H7 (cell line): ENCODE results near the gene TAS2R38. TPM values are rescaled to one million over a fixed set of nuclear protein-coding genes. Genes with fewer than 3 reads are reported as not detected.

Source experiments
- DNase-seq: peaks from one replicate; pipeline ENCODE4 v3.0.0; 2012
- H3K27me3 ChIP-seq: 2 replicates; pipeline ENCODE4 v1.6.0; 2011; ENCODE audit warnings: mild to moderate bottlenecking, low read length; ENCODE audit not compliant: control insufficient read depth, insufficient read depth
- H3K36me3 ChIP-seq: replicated peaks from 2 replicates; pipeline ENCODE4 v1.5.1; 2011; ENCODE audit warnings: low read length; ENCODE audit not compliant: control insufficient read depth, insufficient read depth
- H3K4me3 ChIP-seq: 2 replicates; pipeline ENCODE4 v1.5.1; 2011; ENCODE audit warnings: low read depth, mild to moderate bottlenecking, control low read depth, low read length, moderate library complexity; ENCODE audit not compliant: insufficient read depth
- total RNA-seq: library from RNA; depleted of rRNA; stranded (reverse); fragments of >200 nt; shearing (Covaris generic); gene quantifications from 2 replicates; pipeline ENCODE4 v1.2.3, GENCODE V29; 2014; rRNA removed

TAS2R38 gene
- total RNA-seq, 1 experiment from 2014 or later, result not detected

DNA sequence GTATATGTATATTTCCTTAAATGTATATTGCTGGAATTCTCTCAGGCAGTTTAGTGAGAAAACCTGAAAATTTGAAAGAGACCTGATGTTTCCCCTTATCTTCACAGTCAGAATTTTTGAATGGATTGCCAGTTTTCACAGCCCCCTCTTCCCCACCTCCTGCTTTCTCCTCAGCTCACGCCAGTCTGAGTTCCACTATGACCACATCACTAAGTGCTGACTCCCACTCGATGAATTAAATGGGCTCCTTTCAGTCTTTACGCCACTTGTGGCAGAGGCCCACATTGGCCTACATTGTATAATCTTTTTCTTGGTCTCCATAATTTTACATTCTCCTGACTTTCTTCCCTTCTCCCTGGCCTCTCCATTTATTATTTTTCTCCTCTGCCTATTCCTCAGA, 23.7 kb downstream of the TAS2R38 start:
- Histone ChIP-seq H3K27me3 (no peaks in the 10 kb centered on the region), H3K36me3 (no peaks in the 10 kb centered on the region), H3K4me3 (no peak overlapping the region)
- no peak for DNase-seq

DNA sequence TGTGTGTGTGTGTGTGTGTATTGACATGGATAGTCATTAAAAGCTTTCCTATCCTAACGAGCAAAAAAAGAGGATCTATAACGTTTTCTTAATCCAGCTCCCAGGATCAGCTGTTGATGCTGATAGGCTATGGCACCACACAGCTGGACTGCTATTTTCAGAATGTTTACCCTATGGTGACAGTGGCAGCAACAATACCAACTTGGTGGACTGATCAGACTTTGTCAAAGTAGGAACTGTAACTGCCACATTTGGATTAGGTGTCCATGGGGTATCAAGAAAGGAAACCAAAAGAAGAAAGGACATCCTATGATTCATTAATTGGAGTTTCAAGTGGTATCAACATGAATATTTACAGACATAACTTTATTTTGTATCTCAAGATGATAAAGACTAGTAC, 24.1 kb downstream of the TAS2R38 start:
- DNase-seq, result no peak
- H3K4me3 ChIP-seq, result no peak overlapping the region
- no peaks in the 10 kb centered on the region for H3K36me3 ChIP-seq
- no peaks in the 10 kb centered on the region for H3K27me3 ChIP-seq

DNA sequence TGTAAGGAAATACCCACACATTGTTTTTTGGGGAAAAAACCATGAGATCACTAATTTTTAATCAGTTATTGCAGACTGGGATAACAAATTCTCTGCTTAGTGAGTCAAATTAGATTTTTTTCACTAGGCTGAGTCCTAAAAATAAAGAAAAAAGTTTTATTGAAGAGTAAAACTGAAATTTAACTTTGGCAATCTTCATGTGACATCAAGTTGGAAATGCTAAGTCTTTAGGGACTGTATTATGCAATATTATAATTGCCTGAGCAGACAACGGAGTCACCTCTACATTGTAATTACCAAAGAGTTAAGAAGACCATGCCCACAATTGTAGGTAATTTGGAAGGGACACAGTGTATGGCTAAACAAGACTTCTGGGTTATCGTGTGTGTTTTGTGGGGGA, 24.6 kb downstream of the TAS2R38 start:
- no peaks in the 10 kb centered on the region for H3K27me3 ChIP-seq
- DNase-seq, result no peak
- no peak overlapping the region for H3K4me3 ChIP-seq
- H3K36me3 ChIP-seq, result no peaks in the 10 kb centered on the region

DNA sequence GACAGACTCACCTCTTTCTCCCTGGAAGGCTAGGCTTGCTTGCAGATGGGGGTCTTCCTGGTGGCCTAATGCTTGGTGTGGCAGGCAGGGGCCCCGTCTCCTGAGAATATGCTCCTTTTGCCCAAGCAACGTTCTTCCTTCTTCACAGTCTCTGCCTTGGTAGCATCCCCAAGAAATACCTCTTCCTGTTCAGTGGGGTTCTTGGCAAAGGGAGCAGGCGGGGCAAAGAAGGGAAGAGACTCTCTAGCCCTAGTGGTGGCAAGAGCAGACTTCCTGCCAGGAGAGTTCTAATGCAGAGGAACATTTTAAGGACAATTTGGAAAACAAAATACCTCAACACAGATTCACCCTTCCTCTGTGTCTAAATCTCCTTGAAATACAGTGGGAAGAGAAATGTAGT, 26.8 kb downstream of the TAS2R38 start, which contains the start of gene CLEC5A:
TSS of gene CLEC5A (minus strand) at position 179 of the 400 bp plus-strand sequence. CDS start 682 bp downstream, outside the sequence.
- Histone ChIP-seq H3K36me3 (no peaks in the 10 kb centered on the region), H3K4me3 (no peak within 1 kb of the TSS), H3K27me3 (no peaks in the 10 kb centered on the region)
- no peak for DNase-seq

DNA sequence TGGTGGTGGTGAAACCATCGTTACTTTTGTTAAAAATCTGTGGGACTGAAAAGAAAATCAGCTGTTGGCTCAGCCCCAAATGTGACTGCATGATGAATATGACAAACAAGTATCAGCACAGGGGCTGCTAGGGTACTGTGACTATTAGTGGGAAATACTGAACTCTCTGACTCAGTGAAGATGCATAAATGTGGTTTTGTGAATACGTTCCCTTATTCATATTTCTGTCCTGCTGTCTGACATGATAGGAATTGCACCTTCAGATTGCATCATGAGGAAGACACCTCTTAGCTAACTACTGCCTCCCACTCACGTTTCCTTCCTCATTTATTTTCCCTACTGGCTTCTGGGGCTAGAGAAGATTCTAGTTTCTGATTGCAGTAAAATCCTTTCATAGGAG, 28.2 kb downstream of the TAS2R38 start:
- H3K27me3 ChIP-seq, result no peaks in the 10 kb centered on the region
- no peaks in the 10 kb centered on the region for H3K36me3 ChIP-seq
- DNase-seq, result no peak
- H3K4me3 ChIP-seq, result no peak overlapping the region

DNA sequence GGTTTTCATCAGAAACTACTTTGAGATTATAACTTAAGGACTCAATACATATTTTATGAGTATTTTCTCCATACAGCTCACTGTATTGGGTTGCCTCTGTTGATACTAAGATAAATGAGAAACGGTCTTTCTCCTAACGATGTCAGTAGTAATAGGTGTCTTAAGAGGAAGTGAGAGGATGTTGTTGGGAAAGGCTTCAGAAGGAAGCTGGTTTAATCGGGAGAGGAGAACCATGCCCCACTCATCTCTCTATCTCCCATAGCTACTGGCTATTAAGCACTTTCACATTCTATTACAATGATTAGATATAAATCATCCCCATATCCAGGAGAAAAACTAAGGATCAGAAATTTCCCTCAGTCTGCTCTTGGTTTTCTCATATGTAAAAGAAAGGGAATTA, 28.8 kb downstream of the TAS2R38 start:
- no peak overlapping the region for H3K4me3 ChIP-seq
- DNase-seq, result no peak
- no peaks in the 10 kb centered on the region for H3K27me3 ChIP-seq
- no peaks in the 10 kb centered on the region for H3K36me3 ChIP-seq

DNA sequence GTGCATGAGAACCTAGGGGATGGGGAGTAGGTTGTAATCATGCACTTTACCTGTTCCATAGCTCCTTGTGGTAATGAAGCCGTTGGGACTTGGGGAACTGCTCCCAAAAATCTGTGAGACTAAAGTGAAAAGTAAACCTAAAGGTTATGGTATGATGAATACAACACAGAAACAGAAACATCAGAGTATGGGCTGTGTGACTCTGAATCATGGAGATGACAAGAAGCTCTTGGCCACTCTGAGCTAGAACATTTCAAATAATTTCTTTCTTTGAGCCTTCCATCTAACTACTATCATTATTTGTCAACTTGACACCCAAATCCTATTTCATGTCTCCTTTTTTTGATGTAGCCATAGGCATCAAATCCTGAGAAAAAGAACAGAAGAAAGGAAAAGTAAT, 29.7 kb downstream of the TAS2R38 start:
- H3K36me3 ChIP-seq, result no peaks in the 10 kb centered on the region
- no peaks in the 10 kb centered on the region for H3K27me3 ChIP-seq
- H3K4me3 ChIP-seq, result no peak overlapping the region
- no peak for DNase-seq

DNA sequence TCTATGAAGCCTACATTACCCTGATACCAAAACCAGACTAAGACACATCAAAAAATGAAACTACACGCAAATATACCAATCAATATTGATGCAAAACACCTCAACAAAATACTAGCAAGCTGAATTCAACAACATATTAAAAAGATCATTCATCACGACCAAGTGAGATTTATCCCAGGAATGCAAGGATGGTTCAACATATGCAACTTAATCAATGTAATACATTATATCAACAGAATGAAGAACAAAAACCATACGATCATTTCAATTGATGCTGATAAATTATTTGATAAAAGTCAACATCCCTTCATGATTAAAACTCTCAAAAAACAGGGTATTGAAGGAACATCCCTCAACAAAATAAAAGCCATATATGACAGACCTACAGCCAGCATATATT, 32.5 kb downstream of the TAS2R38 start:
- no peaks in the 10 kb centered on the region for H3K36me3 ChIP-seq
- no peak for DNase-seq
- H3K27me3 ChIP-seq, result no peaks in the 10 kb centered on the region
- no peak overlapping the region for H3K4me3 ChIP-seq

DNA sequence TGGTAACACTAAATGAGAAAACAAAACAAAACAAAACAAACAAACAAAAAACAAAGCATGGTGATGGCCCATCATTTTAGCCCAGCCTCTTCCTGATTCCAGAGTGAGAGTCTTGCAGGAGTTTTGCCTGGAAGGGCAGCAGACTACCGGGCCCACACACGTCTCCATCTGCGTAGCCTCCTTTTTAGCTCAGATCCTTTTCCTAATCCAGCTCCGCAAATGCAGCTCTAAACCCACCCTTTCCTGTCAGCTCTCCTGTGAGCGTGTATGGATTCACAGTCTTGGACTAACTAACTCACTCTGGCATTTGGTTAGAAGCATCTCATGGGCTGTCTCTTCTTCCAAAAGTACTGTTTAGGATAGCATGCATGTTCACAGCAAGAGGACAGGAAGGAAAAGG, 43.4 kb downstream of the TAS2R38 start:
- no peak overlapping the region for H3K4me3 ChIP-seq
- no peak for DNase-seq
- H3K27me3 ChIP-seq, result no peaks in the 10 kb centered on the region
- no peaks in the 10 kb centered on the region for H3K36me3 ChIP-seq

DNA sequence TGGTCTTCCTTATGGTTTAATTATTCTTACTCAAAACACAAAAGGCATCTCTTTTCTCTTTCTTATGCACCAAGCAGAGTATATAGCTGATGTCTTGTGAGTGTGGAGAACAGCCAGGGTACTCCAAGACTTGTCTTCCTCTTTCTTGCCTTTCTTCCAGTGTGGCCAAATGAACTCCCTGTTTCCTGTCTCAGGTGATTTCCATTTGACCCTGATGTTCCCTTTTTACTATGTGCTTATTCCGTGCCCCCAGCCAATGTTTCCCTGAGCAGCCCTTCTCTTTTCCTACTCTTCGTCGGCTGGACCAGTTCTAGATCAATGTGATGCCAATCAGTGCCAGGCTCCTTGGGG, 44.8 kb downstream of the TAS2R38 start:
- Histone ChIP-seq H3K27me3 (no peaks in the 10 kb centered on the region), H3K36me3 (no peaks in the 10 kb centered on the region), H3K4me3 (no peak overlapping the region)
- no peak for DNase-seq

DNA sequence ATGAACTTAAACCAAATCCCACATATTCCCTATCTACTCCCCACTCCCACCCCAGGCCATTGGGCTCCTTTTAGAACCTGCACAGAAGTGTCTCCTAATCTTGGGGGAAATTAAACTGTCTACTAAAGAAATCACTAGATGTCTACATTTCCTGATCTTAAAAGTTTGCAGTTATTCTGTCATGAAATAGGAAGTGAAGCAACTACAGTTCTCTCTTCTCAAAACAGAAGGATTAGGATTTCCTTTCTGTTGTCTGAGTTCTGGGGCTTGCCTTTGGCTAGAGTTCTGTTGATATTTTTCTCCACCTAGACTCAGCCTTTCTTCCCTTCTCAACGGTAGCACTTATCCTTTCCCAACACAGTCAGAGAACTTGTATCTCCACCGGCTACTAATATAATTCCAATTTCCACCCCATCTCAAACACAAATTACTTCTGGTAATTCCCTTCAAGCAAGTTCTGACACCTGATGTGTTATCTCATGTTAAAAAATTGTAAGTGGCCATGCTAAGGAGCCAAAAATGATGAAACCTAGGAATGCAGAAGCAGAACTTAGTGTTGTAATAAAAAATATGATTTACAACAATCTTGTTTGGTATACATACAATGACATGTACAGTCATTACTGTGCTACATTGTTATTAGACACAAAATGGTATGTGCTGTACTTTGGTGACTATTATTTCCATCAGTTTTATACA, 45.3 kb downstream of the TAS2R38 start:
- no peak for DNase-seq
- no peaks in the 10 kb centered on the region for H3K36me3 ChIP-seq
- H3K27me3 ChIP-seq, result no peaks in the 10 kb centered on the region
- no peak overlapping the region for H3K4me3 ChIP-seq

Other genes with a start within 250 kb of the TAS2R38 start
- 165 and 173 TPM in 2 replicates for gene SSBP1, start 235.4 kb downstream of the TAS2R38 start, total RNA-seq
- 0.67 and 0.69 TPM in 2 replicates for gene TAS2R3, start 209.7 kb downstream of the TAS2R38 start, total RNA-seq
- 0.17 and 0.63 TPM in 2 replicates for gene TAS2R4, start 197.1 kb downstream of the TAS2R38 start, total RNA-seq
- 0.24 and 0.70 TPM in 2 replicates for gene TAS2R5, start 183.6 kb downstream of the TAS2R38 start, total RNA-seq
- not detected in 2 replicates for gene PRSS37, start 132.3 kb downstream of the TAS2R38 start, total RNA-seq
- gene OR9A4, start 57.4 kb downstream of the TAS2R38 start, total RNA-seq, result not detected in 2 replicates
- gene CLEC5A, start 26.8 kb downstream of the TAS2R38 start, total RNA-seq, result not detected in 2 replicates
- gene MGAM, start 22.1 kb upstream of the TAS2R38 start, total RNA-seq, result 0.14 and 0.22 TPM in 2 replicates
- not detected in 2 replicates for gene MGAM2, start 137.9 kb upstream of the TAS2R38 start, total RNA-seq